ENCODE data around the gene ST7.

DNA sequence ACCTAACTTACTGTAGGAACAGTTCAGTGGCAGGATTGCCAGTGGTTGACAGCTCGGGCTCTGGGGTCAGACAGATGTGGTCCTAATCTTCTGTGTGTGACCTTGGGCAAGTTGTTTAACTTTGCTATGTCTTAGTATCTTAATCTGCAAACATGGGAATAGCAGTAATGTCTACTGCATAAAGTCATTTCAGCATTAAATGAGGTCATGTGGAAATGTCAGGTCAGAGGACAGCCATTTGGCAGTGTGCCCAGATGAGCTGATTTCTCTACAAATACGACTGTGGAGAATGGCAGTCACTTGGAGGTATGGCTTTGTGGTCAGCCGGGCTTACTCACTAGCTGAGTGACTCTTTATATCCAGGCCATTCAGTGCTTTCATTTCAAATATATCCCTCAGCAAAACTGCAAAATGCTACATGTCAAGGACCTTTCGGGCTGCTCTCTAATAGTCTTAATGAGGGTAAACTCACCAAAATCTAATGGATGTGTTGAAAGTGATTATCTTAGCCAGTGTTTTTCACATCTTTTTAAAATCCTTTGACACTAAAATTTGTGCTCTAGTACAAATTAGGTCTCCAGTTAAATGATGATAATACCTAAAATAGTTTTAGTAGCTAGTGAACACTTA, 171.4 kb downstream of the ST7 start:
- TF ChIP-seq, protein P1, sequence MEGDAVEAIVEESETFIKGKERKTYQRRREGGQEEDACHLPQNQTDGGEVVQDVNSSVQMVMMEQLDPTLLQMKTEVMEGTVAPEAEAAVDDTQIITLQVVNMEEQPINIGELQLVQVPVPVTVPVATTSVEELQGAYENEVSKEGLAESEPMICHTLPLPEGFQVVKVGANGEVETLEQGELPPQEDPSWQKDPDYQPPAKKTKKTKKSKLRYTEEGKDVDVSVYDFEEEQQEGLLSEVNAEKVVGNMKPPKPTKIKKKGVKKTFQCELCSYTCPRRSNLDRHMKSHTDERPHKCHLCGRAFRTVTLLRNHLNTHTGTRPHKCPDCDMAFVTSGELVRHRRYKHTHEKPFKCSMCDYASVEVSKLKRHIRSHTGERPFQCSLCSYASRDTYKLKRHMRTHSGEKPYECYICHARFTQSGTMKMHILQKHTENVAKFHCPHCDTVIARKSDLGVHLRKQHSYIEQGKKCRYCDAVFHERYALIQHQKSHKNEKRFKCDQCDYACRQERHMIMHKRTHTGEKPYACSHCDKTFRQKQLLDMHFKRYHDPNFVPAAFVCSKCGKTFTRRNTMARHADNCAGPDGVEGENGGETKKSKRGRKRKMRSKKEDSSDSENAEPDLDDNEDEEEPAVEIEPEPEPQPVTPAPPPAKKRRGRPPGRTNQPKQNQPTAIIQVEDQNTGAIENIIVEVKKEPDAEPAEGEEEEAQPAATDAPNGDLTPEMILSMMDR (conservative IDR thresholded peaks at IDR 0.05; ENCODE audit: low read length) = no peak
- TF ChIP-seq EZH2phosphoT487 (IDR thresholded peaks at IDR 0.05; ENCODE audit: borderline replicate concordance) = no peak
